Activated CD8-positive, alpha-beta memory T cell treated with anti-CD3 and anti-CD28 coated beads for 4 hours (primary cell): ENCODE results near the gene RNF13.
"Not testable (repeated sequence)": the region's sequence is repeated elsewhere in the genome, so short reads cannot be mapped to it uniquely, and the experiment has no call there.

Source experiments
- DNase-seq, 2 donors: peaks; one replicate each; pipeline ENCODE4 v3.0.0-alpha.2; 2020; ENCODE audit warnings: low read depth in 2 of 2

The RNF13 gene

DNA sequence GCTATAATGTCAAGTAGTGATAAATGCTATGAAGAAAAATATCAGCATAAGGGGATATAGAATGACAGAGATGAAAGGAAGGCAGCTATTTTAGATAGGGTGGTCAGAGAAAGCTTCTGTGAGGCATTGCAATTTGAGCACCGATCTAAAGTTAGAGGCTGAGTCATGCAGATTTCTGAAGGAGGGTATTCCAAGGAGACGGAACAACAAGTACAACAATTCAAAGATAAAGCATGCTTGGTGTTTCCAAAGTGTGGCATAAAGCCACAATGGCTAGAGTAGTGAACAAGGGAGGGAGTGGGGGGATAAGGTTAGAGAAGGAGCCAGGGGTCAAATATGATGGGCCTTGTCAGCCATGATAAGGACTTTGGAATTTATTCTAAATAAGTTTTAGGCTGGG is 85.8 kb downstream of the RNF13 start:
- DNase-seq = no peak

DNA sequence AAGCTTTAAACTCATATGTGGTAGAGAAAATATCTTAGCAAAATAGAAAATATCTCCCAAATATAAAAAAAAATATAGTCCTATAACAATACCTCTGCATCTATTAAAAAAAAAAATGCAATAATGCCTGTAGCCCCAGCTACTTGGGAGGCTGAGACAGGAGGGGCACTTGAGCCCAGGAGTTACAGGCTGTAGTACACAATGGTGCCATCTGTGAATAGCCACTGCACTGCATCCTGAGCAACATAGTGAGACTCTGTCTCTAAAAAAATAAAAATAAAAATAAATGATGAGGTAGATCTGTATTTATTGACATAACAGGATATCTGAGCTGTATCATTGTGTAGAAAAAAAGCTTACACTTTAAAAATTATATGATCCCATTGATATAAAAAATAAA is 87.3 kb downstream of the RNF13 start:
- DNase-seq = no peak

DNA sequence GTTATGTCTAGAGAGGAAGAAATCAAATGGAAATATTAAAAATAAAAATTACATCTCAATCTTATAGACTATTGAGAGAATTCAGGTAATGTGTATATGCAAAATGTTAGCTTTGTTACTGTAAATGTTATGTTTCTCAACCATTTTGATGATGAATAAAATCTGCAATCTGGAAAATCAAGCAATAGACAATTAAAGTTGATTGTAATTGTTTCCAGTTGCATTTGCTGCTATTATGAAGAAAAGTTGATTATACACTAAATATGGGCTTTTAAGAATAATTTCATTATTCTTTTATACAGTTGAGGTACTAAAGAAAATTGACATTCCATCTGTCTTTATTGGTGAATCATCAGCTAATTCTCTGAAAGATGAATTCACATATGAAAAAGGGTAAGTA is 88.8 kb downstream of the RNF13 start:
- DNase-seq = no peak

DNA sequence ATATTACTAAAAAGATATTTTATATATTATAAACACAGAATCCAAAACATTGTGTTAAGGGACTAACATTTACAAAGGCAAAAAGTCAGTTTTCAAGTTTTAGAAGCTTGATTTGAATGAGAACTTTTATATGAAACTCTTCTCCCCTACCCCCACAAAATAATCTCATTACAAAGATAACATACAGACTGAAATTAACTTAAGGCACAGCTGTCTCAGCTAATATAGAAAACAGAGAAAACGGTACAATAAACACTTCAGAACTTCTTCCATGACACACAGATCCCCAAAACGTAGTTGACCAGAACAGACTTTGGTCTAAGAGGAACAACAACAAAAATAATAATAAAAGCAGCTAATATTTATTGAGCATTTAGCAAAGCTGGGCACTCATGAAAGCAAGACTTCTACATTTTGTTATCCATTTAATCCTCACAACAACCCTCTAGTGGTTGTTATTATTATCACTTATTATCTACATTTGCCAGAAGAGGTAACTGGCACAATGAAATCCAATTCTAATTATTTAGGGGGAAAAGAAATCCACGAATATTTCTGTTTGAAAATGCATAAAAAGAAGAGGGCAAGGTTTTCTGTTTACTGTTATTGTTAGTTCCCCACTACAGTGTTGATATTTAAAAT is 89.6 kb downstream of the RNF13 start:
- DNase-seq = no peak

DNA sequence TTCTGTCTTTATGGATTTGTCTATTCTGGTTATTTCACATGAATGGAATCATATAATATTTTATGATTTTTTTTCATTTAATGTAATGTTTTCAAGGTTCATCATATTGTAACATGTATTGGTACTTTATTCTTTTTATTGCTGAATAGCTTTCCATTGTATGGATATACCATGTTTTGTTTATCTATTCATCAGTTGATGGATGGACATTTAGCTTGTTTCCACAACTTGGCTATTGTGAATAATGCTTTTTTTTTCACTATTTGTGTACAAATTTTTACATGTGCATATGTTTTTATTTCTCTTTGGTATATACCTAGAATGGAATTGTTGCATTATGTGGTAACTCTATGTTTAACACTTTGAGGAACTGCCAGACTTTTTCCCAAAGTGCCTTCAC is 93.0 kb downstream of the RNF13 start:
- no peak for DNase-seq

DNA sequence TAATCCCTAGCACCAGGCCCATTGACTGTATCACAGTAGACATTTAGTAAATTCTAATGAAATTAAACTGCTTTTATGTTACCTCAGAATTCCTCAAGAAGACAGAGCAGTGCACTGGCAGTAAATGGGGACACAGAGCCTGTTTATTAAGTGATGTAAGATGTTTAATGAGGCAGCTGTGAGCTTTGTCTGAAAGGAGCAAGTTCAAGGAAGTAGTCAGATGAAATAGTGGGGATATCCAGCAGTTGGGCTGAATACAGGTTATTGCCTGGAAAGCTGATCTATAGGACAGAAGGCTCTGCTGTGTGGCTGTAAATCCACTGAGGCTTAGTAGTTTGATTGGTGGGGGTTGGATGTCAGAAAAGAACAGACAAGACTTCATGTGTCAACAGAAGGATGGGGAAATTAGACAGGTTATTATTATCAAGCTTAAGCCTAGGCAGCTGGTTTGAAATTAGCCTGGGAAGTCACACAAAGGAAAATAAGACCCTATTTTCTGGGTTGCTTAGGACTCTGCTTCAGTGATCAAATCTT is 95.5 kb downstream of the RNF13 start:
- no peak for DNase-seq

DNA sequence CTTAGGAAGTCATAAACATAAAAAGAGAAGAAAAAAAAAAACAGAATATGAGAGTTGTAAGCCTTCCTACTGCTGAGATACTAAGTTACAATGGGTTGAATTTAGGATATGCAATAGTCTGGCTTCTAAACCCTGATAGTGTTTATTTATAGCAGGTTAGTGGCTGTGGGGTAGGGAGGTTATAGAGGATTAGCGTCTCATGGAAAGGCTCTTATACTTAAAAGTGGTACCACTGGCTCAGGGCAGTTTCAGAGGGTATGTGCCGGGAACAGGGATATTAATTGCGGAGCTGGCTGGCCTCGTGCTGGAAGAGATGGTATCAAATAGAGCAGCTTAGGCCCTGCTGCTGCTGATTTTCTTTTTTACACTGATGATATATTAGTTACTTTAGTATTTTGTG is 96.9 kb downstream of the RNF13 start:
- DNase-seq = no peak

DNA sequence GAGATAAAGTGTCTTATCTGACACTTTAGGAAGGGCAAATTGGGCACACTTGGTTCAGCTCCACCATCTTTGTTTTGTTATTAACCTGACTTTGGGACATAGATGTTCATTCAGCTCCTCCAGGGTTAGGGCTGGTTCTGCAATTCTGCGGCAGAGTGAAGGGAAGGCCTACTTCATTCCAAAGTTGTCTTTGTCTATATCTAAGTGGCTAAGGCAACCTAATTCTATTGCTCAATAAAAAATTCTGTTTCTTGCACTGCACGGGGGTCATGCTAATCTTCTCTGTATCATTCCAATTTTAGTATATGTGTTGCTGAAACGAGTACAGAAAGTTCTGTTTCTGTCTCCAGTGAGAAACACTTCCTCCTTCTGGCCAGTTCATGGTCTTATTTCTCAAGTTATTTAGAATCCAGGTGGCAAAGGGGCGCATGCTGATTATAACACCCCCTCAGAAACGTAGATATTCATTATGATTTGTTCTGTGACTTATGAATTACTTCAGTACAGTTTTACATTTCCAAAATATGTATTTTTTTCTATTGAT is 104.2 kb downstream of the RNF13 start:
- no peak for DNase-seq

DNA sequence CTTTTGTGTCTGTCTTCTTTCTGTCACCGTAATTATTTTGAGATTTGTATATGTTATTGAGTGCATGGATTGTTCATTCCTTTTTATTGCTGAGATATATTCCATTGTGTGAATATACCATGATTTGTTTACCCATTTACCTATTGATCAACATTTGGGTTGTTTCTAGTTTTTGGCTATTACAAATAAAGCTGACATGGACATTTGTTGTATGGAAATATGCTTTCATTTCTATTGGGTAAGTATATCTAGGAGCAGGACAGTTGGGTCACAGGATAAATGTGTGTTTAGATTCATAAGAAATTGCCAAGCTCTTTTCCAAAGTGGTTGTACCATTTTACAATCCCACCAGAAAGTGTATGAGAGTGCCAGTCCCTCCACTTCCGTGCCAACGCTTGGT is 106.5 kb downstream of the RNF13 start:
- DNase-seq = no peak

DNA sequence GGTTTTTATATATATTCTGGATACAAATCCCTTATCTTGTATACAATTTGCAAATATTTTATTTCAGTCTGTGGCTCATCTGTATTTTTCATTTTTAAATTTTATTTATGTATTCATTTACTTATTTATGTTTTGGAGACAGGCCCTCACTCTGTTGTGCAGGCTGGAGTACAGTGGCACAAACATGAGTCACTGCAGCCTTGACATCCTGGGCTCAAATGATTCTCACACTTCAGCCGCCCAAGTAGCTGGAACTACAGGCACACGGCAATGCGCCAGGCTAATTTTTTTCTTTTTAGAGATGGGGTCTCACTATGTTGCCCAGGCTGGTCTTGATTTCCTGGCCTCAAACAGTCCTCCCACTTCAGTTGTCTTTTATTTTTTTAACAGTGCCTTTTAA is 107.1 kb downstream of the RNF13 start:
- DNase-seq = no peak

DNA sequence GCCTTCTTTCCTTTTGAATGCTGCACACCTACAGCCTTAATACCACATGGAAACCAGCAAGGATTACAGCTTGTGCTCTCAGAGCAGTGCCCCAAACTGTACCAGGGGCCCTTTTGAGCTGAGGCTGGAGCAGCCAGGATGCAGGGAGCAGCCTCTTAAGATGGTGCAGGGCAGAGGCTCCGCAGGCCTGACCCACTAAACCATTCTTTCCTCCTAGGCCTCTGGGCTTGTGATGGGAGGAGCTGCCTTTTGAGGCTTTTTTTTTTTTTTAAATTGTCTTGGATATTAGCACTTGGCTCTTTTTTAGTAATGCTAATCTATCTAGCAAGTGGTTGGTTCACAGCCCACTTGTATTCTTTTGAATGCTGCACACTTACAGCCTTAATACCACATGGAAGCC is 120.0 kb downstream of the RNF13 start:
- no peak for DNase-seq

DNA sequence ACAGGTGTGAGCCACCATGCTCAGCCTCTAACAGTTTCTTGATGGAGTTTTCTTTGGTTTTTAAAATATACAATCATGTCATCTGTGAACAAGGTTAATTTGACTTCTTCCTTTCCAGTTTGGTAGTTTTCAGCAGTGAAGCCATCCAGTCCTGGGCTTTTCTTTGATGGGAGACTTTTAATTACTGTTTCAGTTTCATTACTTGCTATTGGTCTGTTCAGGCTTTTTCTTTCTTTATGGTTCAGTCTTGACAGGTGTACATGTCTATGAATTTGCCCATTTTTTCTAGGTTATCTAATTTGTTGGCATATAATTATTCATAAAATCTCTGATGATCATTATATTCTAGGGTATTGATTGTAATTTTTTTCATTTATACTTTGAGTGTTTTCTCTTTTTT is 120.8 kb downstream of the RNF13 start:
- DNase-seq = no peak

DNA sequence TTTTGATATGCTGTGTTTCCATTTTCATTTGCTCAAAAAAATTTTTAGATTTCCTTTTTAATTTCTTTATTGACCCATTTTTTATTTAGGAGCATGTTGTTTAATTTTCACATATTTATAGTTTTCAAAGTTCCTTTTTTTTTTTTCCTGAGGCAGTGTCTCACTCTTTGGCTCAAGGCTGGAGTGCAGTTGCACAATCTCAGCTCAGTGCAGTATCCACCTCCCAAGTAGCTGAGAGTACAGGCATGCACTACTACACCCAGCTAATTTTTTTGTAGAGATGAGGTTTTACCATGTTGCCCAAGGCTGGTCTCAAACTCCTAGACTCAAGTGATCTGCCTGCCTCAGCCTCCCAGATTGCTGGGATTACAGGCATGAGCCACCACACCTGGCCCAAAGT is 121.5 kb downstream of the RNF13 start:
- DNase-seq = no peak

DNA sequence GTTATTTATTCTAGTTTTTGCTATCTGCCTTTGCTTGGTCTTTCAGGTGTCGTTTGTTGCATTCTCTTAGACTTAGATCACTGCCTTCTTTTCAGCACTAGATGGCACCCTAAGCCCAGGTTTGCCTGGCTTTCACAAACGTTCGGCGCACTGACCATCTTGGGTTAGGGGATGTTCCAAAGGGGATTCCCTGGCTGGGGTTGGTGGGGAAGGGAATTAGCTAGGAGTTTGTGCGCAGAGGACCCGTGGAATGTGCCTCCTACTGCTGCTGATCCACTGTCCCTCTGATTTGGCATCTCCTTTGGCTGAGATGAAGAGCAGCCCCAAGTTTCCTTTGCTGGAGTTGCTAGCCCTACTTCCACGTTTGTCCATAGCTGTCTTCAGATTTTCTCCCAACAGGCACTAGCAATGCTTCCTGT is 123.8 kb downstream of the RNF13 start:
- DNase-seq = peak; percentile 1 to 3

DNA sequence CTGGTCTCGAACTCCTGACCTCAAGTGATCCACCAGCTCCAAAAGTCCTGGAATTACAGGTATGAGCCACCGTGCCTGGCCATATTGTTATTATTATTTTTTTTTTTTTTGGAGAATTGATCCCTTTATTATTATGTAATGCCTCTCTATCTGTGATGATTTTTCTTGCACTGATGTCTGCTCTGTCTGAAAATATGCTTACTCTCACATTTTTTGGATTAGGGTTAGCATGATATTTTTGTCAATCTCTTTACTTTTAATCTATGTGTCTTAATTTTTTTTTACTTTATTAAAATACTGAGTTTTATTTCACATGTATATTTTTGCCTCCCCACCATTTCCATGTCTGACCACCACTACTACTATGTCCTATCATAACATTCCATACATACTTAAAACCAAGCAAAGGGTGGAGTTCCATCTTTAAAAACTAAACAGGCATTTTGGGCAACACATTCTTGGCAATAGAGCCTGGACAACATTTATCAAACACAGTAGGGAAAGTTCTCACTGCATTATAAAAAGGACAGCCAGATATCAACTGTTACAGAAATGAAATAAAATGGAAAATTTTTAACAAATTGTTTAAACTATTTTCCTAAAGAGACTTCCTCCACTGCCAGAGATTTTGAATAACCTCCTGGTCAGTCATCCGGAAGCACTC is 125.5 kb downstream of the RNF13 start:
- DNase-seq = not testable (repeated sequence)

DNA sequence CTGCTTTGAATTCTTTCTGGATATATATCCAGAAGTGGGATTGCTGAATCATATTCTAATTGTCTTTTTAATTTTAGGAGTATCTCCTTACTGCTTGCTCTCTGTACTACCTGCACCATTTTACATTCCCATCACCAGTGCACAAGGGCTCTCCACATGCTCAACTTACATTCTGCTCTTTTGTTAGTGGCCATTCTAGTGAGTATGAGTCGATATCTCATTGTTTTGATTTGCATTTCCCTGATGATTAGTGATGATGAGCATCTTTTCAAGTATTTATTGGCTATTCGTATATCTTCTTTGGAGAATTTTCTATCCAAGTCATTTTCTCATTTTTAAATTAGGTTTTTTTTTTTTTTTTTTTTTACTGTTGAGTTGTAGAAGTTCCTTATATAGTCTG is 128.2 kb downstream of the RNF13 start:
- DNase-seq = no peak

DNA sequence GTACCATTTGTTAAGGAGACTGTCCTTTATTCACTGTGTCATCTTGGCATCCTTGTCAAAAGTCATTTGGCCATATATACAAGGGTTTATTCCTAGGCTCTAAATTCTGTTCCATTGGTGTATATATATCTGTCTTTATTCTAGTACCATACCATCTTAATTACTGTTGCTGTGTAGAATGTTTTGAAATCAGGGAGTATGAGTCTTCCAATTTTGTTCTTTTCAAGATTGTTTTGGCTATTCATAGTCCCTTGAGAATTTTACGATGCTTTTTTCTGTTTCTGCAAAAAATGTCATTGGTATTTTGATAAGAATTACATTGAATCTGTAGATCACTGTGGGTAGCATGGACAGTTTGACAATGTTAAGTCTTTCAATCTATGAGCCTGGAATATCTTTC is 128.9 kb downstream of the RNF13 start:
- DNase-seq = no peak

DNA sequence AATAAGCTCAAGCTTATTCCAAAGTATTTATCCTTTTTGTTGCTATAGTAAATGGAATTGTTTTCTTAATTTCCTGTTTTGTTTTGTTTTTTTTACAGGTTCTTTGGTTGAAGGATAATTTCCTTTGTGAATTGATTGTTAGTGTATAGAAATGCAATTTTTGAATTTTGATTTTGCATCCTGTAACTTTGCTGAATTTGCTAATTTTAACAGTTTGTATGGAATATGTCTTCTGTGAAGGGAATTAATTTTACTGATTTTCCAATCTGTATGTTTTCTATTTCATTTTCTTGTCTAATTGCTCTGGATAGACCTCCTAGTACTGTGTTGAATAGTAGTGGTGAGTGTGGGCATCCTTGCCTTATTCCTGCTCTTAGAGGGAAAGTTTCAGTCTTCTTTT is 129.4 kb downstream of the RNF13 start:
- no peak for DNase-seq

DNA sequence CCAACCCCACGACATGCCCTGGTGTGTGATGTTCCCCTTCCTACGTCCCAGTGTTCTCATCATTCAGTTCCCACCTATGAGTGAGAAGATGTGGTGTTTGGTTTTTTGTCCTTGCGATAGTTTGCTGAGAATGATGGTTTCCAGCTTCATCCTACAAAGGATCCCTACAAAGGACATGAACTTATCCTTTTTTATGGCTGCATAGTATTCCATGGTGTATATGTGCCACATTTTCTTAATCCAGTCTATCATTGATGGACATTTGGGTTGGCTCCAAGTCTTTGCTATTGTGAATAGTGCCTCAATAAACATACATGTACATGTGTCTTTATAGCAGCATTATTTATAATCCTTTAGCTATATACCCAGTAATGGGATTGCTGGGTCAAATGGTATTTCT is 131.0 kb downstream of the RNF13 start:
- not testable (repeated sequence) for DNase-seq

DNA sequence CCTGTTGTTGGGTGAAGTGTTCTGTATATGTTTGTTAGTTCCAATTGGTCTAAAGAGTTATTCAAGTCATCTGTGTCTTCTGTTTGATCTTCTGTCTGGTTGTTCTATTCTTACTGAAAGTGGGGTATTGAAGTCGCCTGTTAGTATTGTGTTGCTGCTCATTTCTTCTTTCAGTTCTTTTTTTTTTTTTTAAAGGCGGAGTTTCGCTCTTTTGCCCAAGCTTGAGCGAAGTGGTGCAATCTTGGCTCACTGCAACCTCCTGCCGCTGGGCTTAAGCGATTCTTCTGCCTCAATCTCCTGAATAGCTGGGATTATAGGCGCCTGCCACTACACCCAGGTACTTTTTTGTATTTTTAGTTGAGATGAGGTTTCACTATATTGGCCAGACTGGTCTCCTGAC is 134.2 kb downstream of the RNF13 start:
- DNase-seq = no peak

DNA sequence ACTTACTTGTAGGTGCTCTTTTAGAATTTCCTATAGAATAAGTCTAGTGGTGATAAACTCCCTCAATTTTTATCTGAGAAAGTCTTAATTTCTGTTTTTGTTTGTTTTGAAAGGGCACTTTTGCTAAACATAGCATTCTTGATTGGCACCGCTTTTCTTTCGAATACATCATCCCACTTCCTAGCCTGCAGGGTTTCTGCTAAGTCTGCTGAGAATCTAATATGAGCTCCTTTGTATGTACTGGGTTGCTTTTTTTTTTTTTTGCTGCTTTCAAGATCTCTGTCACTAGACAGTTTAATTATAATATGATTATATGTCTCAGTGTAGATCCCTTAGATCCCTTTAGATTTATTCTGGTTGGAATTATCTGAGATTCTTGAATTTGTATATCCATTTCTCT is 136.2 kb downstream of the RNF13 start:
- DNase-seq = no peak

DNA sequence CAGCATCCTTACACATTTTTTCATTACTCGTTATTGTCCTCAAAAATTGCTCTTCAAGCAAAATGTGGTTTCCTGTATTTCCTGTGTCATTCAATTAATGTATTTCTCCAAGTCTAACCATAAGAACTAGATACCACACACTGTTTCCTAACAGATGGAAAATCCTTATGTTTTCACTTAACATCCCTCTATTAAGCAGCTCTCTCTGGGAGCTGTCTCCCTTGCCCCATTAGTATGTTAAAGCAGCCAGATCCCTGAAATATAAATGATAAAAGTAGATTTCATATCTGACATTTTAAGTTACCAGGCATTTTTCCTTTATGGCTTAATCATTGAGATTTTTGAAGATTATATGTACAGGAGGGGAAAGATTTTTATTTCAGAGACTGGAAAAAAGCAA is 141.8 kb downstream of the RNF13 start:
- DNase-seq = no peak

DNA sequence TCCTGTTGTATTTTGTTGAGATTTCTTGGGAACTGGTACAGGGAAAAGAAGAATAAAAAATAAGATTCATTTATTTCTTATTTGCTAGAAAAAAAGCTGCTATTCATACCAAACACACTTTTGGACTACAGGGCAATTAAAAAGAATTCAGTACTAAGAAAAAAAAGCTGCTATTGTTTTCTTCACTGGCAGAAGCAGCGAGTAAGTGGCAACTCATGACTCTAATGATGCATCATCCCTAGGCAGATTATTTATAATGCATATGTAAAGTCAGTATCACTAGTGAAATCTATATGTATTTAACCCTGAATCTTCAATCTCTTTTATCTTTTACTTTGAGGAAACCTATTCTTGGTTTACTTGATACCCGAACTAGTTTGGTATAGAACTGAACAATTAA is 142.4 kb downstream of the RNF13 start:
- no peak for DNase-seq
